DND-41 (cell line): ENCODE measurements around the gene GPC6.

Experiments used
- CTCF ChIP-seq: IDR thresholded peaks from 2 replicates; pipeline ENCODE4 v1.5.1; 2012; ENCODE audit warnings: borderline replicate concordance, low read length, moderate library complexity, mild to moderate bottlenecking; ENCODE audit not compliant: poor library complexity, severe bottlenecking; ENCODE audit errors: extremely low read depth
- EZH2 ChIP-seq: IDR thresholded peaks from 3 replicates; pipeline ENCODE4 v1.6.1; 2012; ENCODE audit warnings: borderline replicate concordance, low read depth, mild to moderate bottlenecking, moderate library complexity, low read length, inconsistent platforms; ENCODE audit not compliant: severe bottlenecking

DNA sequence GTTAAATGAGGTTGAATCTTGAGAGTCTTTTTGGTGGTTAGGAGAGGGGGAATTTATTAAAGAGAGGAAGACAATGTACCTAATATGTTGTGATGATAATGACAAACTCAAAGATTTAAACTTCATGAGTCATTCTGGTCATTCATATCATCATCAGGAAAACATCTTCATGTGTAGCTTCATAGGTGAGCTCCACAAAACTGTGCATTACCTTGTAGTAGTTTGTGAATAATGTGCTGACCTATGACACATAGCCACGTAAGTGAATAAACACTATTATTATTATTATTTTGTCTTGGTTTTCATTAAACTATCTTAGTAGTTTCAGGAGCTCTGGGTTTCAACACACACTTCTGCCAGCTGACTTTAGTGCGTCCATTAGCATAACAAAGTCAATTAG is 997 bp upstream of the GPC6 start:
- no peak for TF ChIP-seq CTCF
- no peak for TF ChIP-seq EZH2
